Measurements from ENCODE around the gene IQGAP3. TPM values are rescaled to one million over a fixed set of nuclear protein-coding genes. Genes with fewer than 3 reads are reported as not detected.
A peak's percentile ranks its signal among the peaks of the same experiment; 100 is the strongest.

The IQGAP3 gene
- total and polyA plus RNA-seq, 2 experiments from 2014 or later = 5.2 to 5.7 TPM

- no peak for DNase-seq (ENCODE audit: low spot score)
- TF ChIP-seq EZH2phosphoT487 (IDR thresholded peaks at IDR 0.05; ENCODE audit: low read depth, severe bottlenecking, unreplicated experiment) (no peak), EZH2 (IDR thresholded peaks at IDR 0.05; ENCODE audit: borderline replicate concordance) (no peak), CTCF (IDR thresholded peaks at IDR 0.05; ENCODE audit: poor library complexity) (no peak)
- H3K9me3 ChIP-seq (ENCODE audit: low read depth) = no peaks in the 10 kb centered on the region
- peaks cover 9% of the 10 kb centered on the region for H3K4me1 ChIP-seq (ENCODE audit: insufficient read depth)
- H3K4me3 ChIP-seq = peak overlapping the region; percentile 67
- no peaks in the 10 kb centered on the region for H3K9me2 ChIP-seq (replicated peaks; ENCODE audit: insufficient read depth)
- no peaks in the 10 kb centered on the region for H4K20me1 ChIP-seq (ENCODE audit: insufficient read depth, poor library complexity, severe bottlenecking)
- peaks cover 21% of the 10 kb centered on the region for H3K79me2 ChIP-seq
- peak overlapping the region; percentile 97 for H2AFZ ChIP-seq
- WGBS (ENCODE audit: low lambda C conversion rate, missing lambda C conversion rate) = 87% methylated on average over 12 of the region's 12 CpGs
- no peaks in the 10 kb centered on the region for H3K27me3 ChIP-seq
- H3K27ac ChIP-seq = peak overlapping the region; percentile 82
- no peaks in the 10 kb centered on the region for H3K36me3 ChIP-seq (replicated peaks; ENCODE audit: insufficient read depth, low read depth)
- H3K4me2 ChIP-seq = peak overlapping the region; percentile 85
These were observed 29.5 kb upstream of the IQGAP3 start for GRCh38 chr1:156601892-156602291.

- H3K4me2 ChIP-seq = peak within 1 kb of the TSS; percentile 85
- H3K79me2 ChIP-seq = peaks cover 21% of the 10 kb centered on the region
- no peaks in the 10 kb centered on the region for H3K9me2 ChIP-seq (replicated peaks; ENCODE audit: insufficient read depth)
- H3K4me3 ChIP-seq = peak within 1 kb of the TSS; percentile 67
- no peaks in the 10 kb centered on the region for H4K20me1 ChIP-seq (ENCODE audit: insufficient read depth, poor library complexity, severe bottlenecking)
- TF ChIP-seq EZH2 (IDR thresholded peaks at IDR 0.05; ENCODE audit: borderline replicate concordance) (no peak), EZH2phosphoT487 (IDR thresholded peaks at IDR 0.05; ENCODE audit: low read depth, severe bottlenecking, unreplicated experiment) (no peak), CTCF (IDR thresholded peaks at IDR 0.05; ENCODE audit: poor library complexity) (no peak)
- H2AFZ ChIP-seq = peak within 1 kb of the TSS; percentile 97
- no peaks in the 10 kb centered on the region for H3K9me3 ChIP-seq (ENCODE audit: low read depth)
- H3K27ac ChIP-seq = peak within 1 kb of the TSS; percentile 82
- H3K4me1 ChIP-seq (ENCODE audit: insufficient read depth) = peaks cover 9% of the 10 kb centered on the region
- H3K27me3 ChIP-seq = no peaks in the 10 kb centered on the region
- DNase-seq (ENCODE audit: low spot score) = peak; percentile 88
- under 1% methylated on average over 35 of the region's 35 CpGs for WGBS (ENCODE audit: low lambda C conversion rate, missing lambda C conversion rate)
- H3K36me3 ChIP-seq (replicated peaks; ENCODE audit: insufficient read depth, low read depth) = no peaks in the 10 kb centered on the region
These were observed 28.9 kb upstream of the IQGAP3 start, which contains the start of gene GPATCH4 for GRCh38 chr1:156601122-156601830. TSS of gene GPATCH4 (minus strand) at chr1:156601479.

- DNase-seq (ENCODE audit: low spot score) = no peak
- no peaks in the 10 kb centered on the region for H3K27me3 ChIP-seq
- no peaks in the 10 kb centered on the region for H3K36me3 ChIP-seq (replicated peaks; ENCODE audit: insufficient read depth, low read depth)
- H3K79me2 ChIP-seq = peaks cover 21% of the 10 kb centered on the region
- peak overlapping the region; percentile 82 for H3K27ac ChIP-seq
- 10% methylated on average over 13 of the region's 13 CpGs for WGBS (ENCODE audit: low lambda C conversion rate, missing lambda C conversion rate)
- peak overlapping the region; percentile 97 for H2AFZ ChIP-seq
- H3K4me3 ChIP-seq = peak overlapping the region; percentile 67
- peaks cover 9% of the 10 kb centered on the region for H3K4me1 ChIP-seq (ENCODE audit: insufficient read depth)
- H4K20me1 ChIP-seq (ENCODE audit: insufficient read depth, poor library complexity, severe bottlenecking) = no peaks in the 10 kb centered on the region
- no peaks in the 10 kb centered on the region for H3K9me3 ChIP-seq (ENCODE audit: low read depth)
- H3K4me2 ChIP-seq = peak overlapping the region; percentile 85
- no peaks in the 10 kb centered on the region for H3K9me2 ChIP-seq (replicated peaks; ENCODE audit: insufficient read depth)
- TF ChIP-seq EZH2 (IDR thresholded peaks at IDR 0.05; ENCODE audit: borderline replicate concordance) = no peak
- no peak for TF ChIP-seq CTCF (IDR thresholded peaks at IDR 0.05; ENCODE audit: poor library complexity)
- TF ChIP-seq EZH2phosphoT487 (IDR thresholded peaks at IDR 0.05; ENCODE audit: low read depth, severe bottlenecking, unreplicated experiment) = no peak
These were observed 28.4 kb upstream of the IQGAP3 start for GRCh38 chr1:156600733-156601121.
